ENCODE measurements around the gene MTG2. TPM values are rescaled to one million over a fixed set of nuclear protein-coding genes. Genes with fewer than 3 reads are reported as not detected.

The MTG2 gene
- total RNA-seq, 1 donor from 2014 or later: 14.9 TPM

GRCh38 chr20:62192635-62193034 is 9.8 kb downstream of the MTG2 start:
- TF ChIP-seq CTCF (conservative IDR thresholded peaks at IDR 0.05; ENCODE audit: low read depth, low read length): no peak
- H3K4me3 ChIP-seq (ENCODE audit: low read depth, low read length): no peak overlapping the region
- DNase-seq (ENCODE audit: low read depth): no peak

GRCh38 chr20:62193079-62194025 is 10.5 kb downstream of the MTG2 start:
- TF ChIP-seq CTCF (conservative IDR thresholded peaks at IDR 0.05; ENCODE audit: low read depth, low read length): no peak
- H3K4me3 ChIP-seq (ENCODE audit: low read depth, low read length): no peak overlapping the region
- no peak for DNase-seq (ENCODE audit: low read depth)

- no peak for DNase-seq (ENCODE audit: low read depth)
- no peak for TF ChIP-seq CTCF (conservative IDR thresholded peaks at IDR 0.05; ENCODE audit: low read depth, low read length)
- H3K4me3 ChIP-seq (ENCODE audit: low read depth, low read length): no peak overlapping the region
Observed at GRCh38 chr20:62195075-62195405, 12.2 kb downstream of the MTG2 start.

- DNase-seq (ENCODE audit: low read depth): no peak
- no peak overlapping the region for H3K4me3 ChIP-seq (ENCODE audit: low read depth, low read length)
- TF ChIP-seq CTCF (conservative IDR thresholded peaks at IDR 0.05; ENCODE audit: low read depth, low read length): no peak
Observed at GRCh38 chr20:62195736-62196135, 12.9 kb downstream of the MTG2 start.

GRCh38 chr20:62196286-62196685 is 13.5 kb downstream of the MTG2 start:
- H3K4me3 ChIP-seq (ENCODE audit: low read depth, low read length): no peak overlapping the region
- no peak for TF ChIP-seq CTCF (conservative IDR thresholded peaks at IDR 0.05; ENCODE audit: low read depth, low read length)
- DNase-seq (ENCODE audit: low read depth): no peak

- DNase-seq (ENCODE audit: low read depth): no peak
- no peak for TF ChIP-seq CTCF (conservative IDR thresholded peaks at IDR 0.05; ENCODE audit: low read depth, low read length)
- H3K4me3 ChIP-seq (ENCODE audit: low read depth, low read length): no peak overlapping the region
Observed at GRCh38 chr20:62197311-62197710, 14.5 kb downstream of the MTG2 start.

GRCh38 chr20:62197801-62198200 is 15.0 kb downstream of the MTG2 start:
- DNase-seq (ENCODE audit: low read depth): no peak
- no peak for TF ChIP-seq CTCF (conservative IDR thresholded peaks at IDR 0.05; ENCODE audit: low read depth, low read length)

More at GRCh38 chr20:62197801-62198200, 15.0 kb downstream of the MTG2 start:
- H3K4me3 ChIP-seq (ENCODE audit: low read depth, low read length): no peak overlapping the region

All from epithelial cell of proximal tubule (primary cell).